Activated naive CD4-positive, alpha-beta T cell treated with anti-CD3 and anti-CD28 coated beads, Interleukin-2, amount 10 ng/mL, durations not matched to agents 7 days and 5 days (primary cell): ENCODE results near the gene DIS3L2.

Source experiments
- CTCF ChIA-PET: fragments of 350-600 bp; sonication (Branson Sonifier 250); formaldehyde crosslinking; loops from one replicate; lab custom pipeline; 2021; ENCODE audit warnings: antibody characterized with exemption; lab: Charles Lee
- DNase-seq: peaks from one replicate; pipeline ENCODE4 v3.0.0-alpha.2; 2020
- H3K27ac Mint-ChIP-seq: one replicate; pipeline ENCODE4 v1.8.0; 2021; ENCODE audit warnings: mild to moderate bottlenecking, moderate library complexity, mixed read lengths
- H3K27me3 Mint-ChIP-seq: one replicate; pipeline ENCODE4 v1.8.0; 2021; ENCODE audit warnings: mild to moderate bottlenecking, mixed read lengths
- H3K36me3 Mint-ChIP-seq: one replicate; pipeline ENCODE4 v1.8.0; 2021; ENCODE audit warnings: mixed read lengths
- H3K4me1 Mint-ChIP-seq: one replicate; pipeline ENCODE4 v1.8.0; 2021; ENCODE audit warnings: mixed read lengths
- H3K4me3 Mint-ChIP-seq: one replicate; pipeline ENCODE4 v1.8.0; 2021; ENCODE audit warnings: mild to moderate bottlenecking, moderate library complexity, mixed read lengths
- H3K9me3 Mint-ChIP-seq: one replicate; pipeline ENCODE4 v1.8.0; 2021; ENCODE audit warnings: mixed read lengths

Gene DIS3L2

DNA sequence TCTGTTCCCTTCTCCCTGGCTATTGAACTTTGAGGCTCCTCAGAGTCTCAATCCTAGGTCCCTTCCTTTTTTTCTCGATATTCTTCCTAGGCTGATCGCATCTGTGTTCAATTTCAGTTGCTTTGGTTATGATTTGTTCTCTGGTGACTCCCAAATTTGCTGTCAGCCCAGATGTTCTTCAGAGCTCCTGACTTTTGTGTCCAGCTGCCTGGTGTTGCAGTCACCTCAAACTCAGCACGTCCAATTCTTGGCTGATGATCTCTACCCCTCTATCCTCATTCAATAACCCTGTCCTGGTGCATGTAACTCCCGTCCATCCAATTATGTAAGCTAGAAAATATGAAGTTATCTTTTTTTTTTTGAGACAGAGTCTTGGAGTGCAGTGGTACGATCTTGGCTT lies 31.4 kb downstream of the DIS3L2 start:
- H3K27me3 Mint-ChIP-seq = no peaks in the 10 kb centered on the region
- H3K9me3 Mint-ChIP-seq = no peaks in the 10 kb centered on the region
- no peaks in the 10 kb centered on the region for H3K4me1 Mint-ChIP-seq
- no peak for DNase-seq
- no peak overlapping the region for H3K27ac Mint-ChIP-seq
- CTCF ChIA-PET = no interaction called here
- H3K36me3 Mint-ChIP-seq = peaks cover 1% of the 10 kb centered on the region
- no peak overlapping the region for H3K4me3 Mint-ChIP-seq

DNA sequence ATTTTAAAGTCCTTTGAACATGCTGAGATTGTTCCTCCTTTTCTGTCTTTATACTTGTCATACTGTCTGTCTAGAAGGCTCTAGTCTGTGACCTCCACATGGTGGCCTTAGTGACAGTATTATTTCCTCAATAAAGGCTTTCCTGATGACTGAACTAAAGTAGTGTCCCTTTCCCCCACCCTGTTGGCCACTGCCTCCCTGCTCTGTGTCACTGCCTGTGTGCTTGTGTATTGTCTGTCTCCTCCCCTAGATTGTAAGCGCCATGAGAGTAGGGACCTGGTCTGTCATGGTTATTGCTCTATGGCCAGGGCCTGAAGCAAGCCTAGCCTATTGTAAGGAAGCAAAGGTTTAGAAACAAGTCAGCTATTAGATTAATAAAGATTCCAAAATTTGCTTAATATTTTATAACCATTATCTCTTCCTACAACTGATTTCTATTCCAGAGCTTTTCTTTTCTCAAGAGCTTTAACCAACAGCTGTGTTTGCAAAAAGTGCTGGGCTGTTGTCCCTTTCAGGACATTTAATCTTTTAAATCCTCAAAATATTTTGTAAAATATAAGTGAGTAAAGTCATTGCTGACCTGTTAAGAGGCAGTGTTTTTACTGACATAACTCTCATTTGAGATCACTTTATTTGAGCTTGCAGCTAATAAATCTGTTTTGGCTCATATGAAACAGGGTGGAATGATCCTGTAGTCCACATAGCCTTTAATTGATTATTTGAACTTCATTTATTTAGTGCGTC lies 35.5 kb downstream of the DIS3L2 start:
- no peak overlapping the region for H3K27ac Mint-ChIP-seq
- H3K27me3 Mint-ChIP-seq = no peaks in the 10 kb centered on the region
- no peaks in the 10 kb centered on the region for H3K4me1 Mint-ChIP-seq
- H3K4me3 Mint-ChIP-seq = no peak overlapping the region
- CTCF ChIA-PET = no interaction called here
- H3K36me3 Mint-ChIP-seq = peaks cover 1% of the 10 kb centered on the region
- DNase-seq = no peak
- H3K9me3 Mint-ChIP-seq = no peaks in the 10 kb centered on the region

DNA sequence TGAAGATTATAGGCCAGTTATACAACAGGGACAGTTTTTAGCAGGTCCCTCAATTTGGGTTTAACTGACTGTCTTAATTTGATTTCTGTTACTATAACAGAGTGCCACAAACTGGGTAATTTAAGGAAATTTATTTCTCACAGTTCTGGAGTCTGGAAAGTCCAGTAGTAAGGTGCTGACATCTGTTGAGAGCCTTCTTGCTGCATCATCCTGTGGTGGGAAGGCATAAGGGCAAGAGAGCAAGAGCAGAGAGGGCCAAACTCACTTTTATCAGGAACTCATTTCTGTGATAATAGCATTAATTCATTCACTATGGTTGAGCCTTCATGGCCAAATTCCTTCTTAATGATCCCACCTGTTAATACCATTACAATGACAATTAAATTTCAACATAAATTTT lies 36.5 kb downstream of the DIS3L2 start:
- H3K27me3 Mint-ChIP-seq = no peaks in the 10 kb centered on the region

DNA sequence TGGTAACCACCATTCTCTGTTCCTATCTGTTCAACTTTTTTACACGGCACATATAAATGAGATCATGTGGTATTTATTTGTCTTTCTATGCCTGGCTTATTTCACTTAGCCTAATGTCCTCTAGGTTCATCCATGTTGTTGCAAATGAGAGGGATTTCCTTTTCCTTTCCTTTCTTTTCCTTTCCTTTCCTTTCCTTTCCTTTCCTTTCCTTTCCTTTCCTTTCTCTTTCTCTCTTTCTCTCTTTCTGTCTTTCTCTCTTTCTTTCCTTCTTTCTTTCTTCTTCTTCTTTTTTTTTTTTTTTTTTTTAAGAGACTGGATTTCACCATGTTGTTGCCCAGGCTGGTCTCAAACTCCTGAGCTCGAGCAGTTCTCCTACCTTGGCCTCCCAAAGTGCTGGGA lies 38.9 kb downstream of the DIS3L2 start:
- no peaks in the 10 kb centered on the region for H3K36me3 Mint-ChIP-seq
- CTCF ChIA-PET = no interaction called here
- DNase-seq = no peak
- no peaks in the 10 kb centered on the region for H3K9me3 Mint-ChIP-seq
- no peaks in the 10 kb centered on the region for H3K4me1 Mint-ChIP-seq
- no peak overlapping the region for H3K4me3 Mint-ChIP-seq
- no peak overlapping the region for H3K27ac Mint-ChIP-seq
- no peaks in the 10 kb centered on the region for H3K27me3 Mint-ChIP-seq

More for the DNA sequence above, 36.5 kb downstream of the DIS3L2 start:
- no peak overlapping the region for H3K27ac Mint-ChIP-seq
- CTCF ChIA-PET = no interaction called here
- no peak for DNase-seq
- H3K4me1 Mint-ChIP-seq = no peaks in the 10 kb centered on the region
- no peak overlapping the region for H3K4me3 Mint-ChIP-seq
- H3K9me3 Mint-ChIP-seq = no peaks in the 10 kb centered on the region
- H3K36me3 Mint-ChIP-seq = peaks cover 1% of the 10 kb centered on the region

DNA sequence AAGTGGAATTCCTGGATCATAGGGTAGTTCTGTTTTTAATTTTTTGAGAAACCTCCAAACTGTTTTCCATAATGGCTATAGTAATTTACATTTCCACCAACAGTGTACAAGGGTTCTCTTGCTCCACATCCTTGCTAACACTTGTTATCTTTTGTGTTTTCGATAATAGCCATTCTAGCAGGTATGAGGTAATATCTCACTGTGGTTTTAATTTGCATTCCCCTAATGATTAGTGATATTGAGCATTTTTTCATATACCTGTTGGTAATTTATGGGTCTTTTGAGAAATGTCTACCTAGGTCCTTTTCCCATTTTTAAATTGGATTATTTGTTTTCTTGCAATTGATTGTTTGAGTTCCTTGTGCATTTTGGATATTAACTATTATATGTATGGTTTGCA lies 39.6 kb downstream of the DIS3L2 start:
- Mint-ChIP-seq H3K4me1 (no peaks in the 10 kb centered on the region), H3K27me3 (no peaks in the 10 kb centered on the region), H3K4me3 (no peak overlapping the region), H3K9me3 (no peaks in the 10 kb centered on the region), H3K27ac (no peak overlapping the region), H3K36me3 (no peaks in the 10 kb centered on the region)
- DNase-seq = no peak
- CTCF ChIA-PET = no interaction called here

DNA sequence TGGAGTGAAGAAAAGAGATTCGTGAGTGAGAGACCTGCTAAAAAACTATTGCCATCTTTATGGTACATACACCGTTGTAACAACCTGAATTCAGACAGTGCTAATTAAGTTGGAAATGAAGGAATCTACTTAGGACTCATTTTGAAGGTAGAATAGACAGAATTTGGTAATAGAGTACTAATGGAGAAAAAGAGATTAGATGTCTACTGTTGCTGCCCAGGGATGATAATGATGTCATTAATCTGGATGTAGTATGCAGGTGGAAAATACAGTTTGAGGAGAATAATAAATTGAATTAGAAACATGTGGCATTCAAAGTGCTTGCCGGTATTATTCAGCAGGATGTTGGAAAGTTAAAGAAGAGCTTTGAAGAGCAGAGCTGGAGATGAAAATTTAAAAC lies 44.7 kb downstream of the DIS3L2 start:
- Mint-ChIP-seq H3K4me1 (no peaks in the 10 kb centered on the region), H3K9me3 (no peaks in the 10 kb centered on the region), H3K27ac (no peak overlapping the region), H3K27me3 (no peaks in the 10 kb centered on the region), H3K4me3 (no peak overlapping the region), H3K36me3 (no peaks in the 10 kb centered on the region)
- no peak for DNase-seq
- CTCF ChIA-PET = no interaction called here

DNA sequence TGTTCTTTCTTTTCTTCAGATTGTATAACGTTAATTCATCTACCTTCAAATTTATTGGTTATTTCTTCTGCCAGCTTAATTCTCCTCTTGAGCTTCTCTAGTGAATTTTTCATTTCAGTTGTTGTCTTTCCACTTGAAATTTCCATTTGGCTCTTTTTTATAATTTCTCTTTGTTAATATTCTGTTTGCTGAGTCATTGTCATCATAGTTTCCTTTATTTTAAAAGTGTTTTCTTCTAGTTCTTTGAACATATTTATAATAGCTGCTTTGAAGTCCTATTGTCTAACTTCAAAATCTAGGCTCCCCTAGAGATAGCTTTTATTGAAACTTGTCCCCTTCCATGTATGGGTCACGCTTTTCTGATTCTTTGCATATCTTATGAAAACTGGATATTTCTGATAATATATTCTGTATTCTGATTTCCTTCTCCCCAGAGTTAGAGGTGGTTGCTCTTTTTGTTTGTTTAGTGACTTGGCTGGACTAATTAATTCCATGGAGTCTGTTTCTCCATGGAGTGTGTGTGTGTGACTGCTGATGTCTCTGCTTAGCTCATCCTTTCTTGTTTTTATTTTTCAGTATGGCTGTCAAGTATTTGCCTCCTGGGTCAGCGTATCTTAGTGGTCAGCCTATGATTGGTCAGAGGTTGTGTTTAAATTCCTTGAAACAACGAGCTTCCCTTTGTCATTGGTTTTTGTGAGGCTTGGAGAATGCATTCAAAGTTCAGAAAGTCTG lies 47.6 kb downstream of the DIS3L2 start:
- no peak for DNase-seq
- Mint-ChIP-seq H3K27ac (no peak overlapping the region), H3K9me3 (no peaks in the 10 kb centered on the region), H3K4me3 (no peak overlapping the region), H3K27me3 (no peaks in the 10 kb centered on the region), H3K4me1 (no peaks in the 10 kb centered on the region), H3K36me3 (no peaks in the 10 kb centered on the region)
- CTCF ChIA-PET = no interaction called here

DNA sequence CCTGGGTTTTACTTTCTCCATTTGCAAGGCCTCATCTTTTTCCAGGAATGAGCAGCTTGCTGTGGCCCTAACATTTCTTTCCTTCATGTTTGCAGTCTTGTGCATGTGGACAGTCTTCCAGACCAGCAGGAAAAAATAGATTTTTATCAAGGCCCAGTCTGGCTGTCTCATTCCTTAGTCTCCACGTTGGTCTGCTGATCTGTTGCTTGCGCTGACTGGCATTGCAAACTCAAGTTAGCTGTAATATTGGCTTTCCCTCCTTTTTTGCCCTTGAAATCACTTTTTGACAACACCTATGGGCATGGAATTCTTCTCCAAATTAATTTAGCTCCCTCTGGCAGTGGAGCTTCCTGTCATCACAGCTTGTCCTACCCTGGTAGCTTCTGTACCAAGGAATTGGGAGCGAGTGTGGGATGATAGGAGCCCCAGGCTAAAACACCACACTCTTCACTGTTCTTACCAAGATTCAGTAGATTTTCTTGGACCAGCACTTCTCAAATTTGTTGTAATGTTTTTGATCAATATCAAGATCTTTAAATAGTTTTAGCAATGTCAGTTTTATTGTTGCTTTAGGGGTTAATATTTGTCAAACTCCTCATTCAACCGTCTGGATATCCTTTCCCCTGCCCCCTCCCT lies 48.2 kb downstream of the DIS3L2 start:
- no peak overlapping the region for H3K27ac Mint-ChIP-seq
- H3K36me3 Mint-ChIP-seq = peaks cover 2% of the 10 kb centered on the region
- no peaks in the 10 kb centered on the region for H3K27me3 Mint-ChIP-seq
- H3K9me3 Mint-ChIP-seq = no peaks in the 10 kb centered on the region
- H3K4me1 Mint-ChIP-seq = no peaks in the 10 kb centered on the region
- CTCF ChIA-PET = no interaction called here
- no peak for DNase-seq
- H3K4me3 Mint-ChIP-seq = no peak overlapping the region

DNA sequence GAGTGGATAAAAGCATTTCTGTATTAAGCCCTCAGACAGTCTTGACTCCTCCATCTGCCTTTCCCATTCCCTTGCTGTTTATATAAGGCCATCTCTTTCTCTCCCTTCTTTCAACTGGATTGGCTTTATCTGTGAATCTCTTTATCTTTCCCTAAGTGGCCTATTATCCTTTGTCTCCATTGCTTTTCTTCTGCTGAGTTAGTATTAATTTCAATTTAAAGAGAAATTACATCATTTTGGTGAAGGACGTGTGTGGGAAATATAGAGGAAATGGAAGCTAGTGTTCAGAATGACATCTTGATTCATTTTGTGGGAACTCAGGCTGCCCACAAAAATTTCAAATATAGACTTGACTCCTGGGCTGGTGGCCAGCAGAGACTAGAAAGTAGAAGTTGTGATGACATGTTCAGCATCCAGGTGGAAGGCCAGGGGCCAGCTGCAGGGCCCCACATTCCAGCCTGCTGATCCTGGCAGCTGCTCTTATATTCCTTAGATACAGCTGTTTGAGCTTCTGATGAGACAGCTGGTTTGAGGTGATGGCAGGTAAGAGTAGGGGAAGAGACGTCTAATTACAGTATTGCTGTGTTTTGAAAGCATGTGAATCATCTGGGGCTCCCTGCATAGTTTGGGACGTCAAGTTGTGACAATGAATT lies 52.3 kb downstream of the DIS3L2 start:
- DNase-seq = no peak
- Mint-ChIP-seq H3K4me3 (no peak overlapping the region), H3K4me1 (peaks cover 12% of the 10 kb centered on the region), H3K9me3 (no peaks in the 10 kb centered on the region), H3K27ac (no peak overlapping the region), H3K36me3 (peaks cover 20% of the 10 kb centered on the region), H3K27me3 (no peaks in the 10 kb centered on the region)
- CTCF ChIA-PET = interaction anchor here (1.2 kb wide), 1 partner anchor 13 kb away, joined by 3 read pairs; no protein-coding TSS in a partner anchor

DNA sequence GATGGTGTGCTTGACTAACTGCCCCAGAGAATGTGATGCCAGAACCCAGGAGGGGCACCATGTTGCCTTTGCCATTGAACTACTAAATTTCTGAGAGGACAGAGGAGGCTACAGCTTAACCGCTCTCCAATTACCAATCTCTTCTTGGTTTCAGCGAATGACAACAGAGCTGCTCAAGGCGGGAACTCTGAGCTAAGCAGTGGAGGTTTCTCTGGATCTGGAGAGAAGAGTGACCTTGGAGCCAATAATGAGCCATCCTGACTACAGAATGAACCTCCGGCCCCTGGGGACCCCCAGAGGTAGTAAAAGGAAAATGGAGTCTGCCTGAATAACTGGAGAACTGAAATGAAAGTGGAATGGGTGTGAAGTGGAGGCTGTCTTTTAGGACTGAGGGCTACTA lies 53.2 kb downstream of the DIS3L2 start:
- Mint-ChIP-seq H3K4me1 (peaks cover 12% of the 10 kb centered on the region), H3K27me3 (no peaks in the 10 kb centered on the region), H3K4me3 (no peak overlapping the region), H3K36me3 (peaks cover 20% of the 10 kb centered on the region), H3K9me3 (no peaks in the 10 kb centered on the region), H3K27ac (no peak overlapping the region)
- no peak for DNase-seq
- CTCF ChIA-PET = interaction anchor here (1.2 kb wide), 1 partner anchor 12 kb away, joined by 3 read pairs; no protein-coding TSS in a partner anchor

DNA sequence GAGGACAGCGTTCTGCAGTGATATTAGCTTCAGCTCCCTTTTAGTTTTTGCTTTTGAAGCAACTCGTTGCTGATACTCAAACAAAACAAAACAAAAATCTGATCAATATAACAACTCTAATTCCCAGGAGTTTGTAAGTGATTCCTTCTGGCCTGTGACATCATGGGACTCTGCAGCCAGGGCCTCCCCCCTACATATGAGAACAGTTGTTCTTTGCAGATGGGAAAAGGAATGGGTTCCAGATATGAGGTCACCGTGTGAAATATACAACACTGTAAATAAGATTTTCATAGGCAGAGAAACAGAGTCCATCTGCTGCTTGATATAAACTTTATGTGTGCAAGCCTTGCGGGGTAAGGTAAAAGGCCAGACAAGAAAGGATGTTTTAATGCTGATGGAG lies 56.7 kb downstream of the DIS3L2 start:
- DNase-seq = no peak
- peaks cover 26% of the 10 kb centered on the region for H3K36me3 Mint-ChIP-seq
- H3K27ac Mint-ChIP-seq = no peak overlapping the region
- H3K4me1 Mint-ChIP-seq = peaks cover 12% of the 10 kb centered on the region
- no peaks in the 10 kb centered on the region for H3K9me3 Mint-ChIP-seq
- no peak overlapping the region for H3K4me3 Mint-ChIP-seq
- CTCF ChIA-PET = interaction anchor here (1.4 kb wide), 1 partner anchor 90 kb away, joined by 3 read pairs; no protein-coding TSS in a partner anchor
- H3K27me3 Mint-ChIP-seq = no peaks in the 10 kb centered on the region

DNA sequence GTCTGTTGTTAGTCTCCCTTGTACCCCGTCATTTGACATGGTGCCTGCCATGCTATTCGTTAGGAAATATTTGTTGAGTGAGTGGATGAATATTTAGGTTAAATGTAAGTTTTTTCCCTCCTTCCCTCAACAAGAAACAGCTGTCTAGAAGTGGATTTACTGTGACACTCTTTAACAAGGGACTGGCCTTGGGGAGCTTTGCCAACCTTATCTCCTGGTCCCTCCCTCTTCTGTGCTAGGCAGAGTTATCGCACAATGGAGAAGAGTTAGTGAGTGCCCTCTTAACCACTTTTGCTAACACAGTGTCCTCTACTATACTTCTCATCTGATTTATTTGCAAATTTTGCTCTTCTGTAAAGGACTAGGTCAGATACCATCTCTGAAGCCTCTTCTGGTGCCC lies 61.2 kb downstream of the DIS3L2 start:
- H3K36me3 Mint-ChIP-seq = peaks cover 25% of the 10 kb centered on the region
- H3K27me3 Mint-ChIP-seq = no peaks in the 10 kb centered on the region
- H3K9me3 Mint-ChIP-seq = no peaks in the 10 kb centered on the region
- CTCF ChIA-PET = no interaction called here
- H3K27ac Mint-ChIP-seq = no peak overlapping the region
- DNase-seq = no peak
- H3K4me1 Mint-ChIP-seq = peaks cover 15% of the 10 kb centered on the region
- H3K4me3 Mint-ChIP-seq = no peak overlapping the region

DNA sequence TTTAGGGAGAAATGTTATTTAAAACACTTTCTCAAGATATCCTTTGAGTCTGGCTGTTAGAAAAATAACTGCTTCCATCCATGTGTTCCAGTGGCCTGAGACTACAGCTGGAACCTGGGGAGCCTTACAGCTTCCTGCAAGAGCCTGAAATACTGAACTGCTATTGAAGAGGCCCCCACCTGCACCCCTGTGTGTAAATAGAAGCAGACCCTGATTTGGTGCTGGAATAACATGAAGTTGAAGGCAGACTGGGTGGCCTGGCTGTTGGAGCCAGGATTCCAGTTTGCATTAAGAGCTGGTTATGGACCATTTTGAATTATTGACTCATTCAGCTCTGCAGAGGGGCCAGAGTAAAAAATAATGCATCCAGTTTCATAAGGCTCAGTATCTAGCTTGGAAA lies 61.9 kb downstream of the DIS3L2 start:
- CTCF ChIA-PET = no interaction called here
- DNase-seq = no peak
- H3K27ac Mint-ChIP-seq = no peak overlapping the region
- peaks cover 17% of the 10 kb centered on the region for H3K4me1 Mint-ChIP-seq
- no peaks in the 10 kb centered on the region for H3K27me3 Mint-ChIP-seq
- H3K9me3 Mint-ChIP-seq = no peaks in the 10 kb centered on the region
- H3K4me3 Mint-ChIP-seq = no peak overlapping the region
- peaks cover 27% of the 10 kb centered on the region for H3K36me3 Mint-ChIP-seq

DNA sequence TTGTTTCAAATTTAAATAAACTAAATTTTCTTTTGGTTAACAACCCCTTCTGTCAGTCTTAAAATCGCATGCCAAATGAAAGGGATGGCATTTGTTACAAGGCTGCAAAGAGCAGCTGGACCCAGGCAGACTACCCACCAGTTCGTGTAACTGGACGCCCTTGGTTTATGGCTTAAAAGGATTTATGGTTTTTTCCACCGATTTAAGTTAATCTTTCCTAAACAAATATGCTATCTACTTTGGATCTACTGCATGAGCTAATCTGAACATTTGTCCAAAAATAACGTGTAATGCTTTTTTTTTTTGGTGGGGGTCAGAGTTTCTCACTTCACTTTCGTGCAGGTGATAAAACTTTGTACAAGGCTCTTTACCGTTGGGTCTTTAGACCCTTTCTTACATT lies 62.9 kb downstream of the DIS3L2 start:
- Mint-ChIP-seq H3K27ac (no peak overlapping the region), H3K4me1 (peaks cover 17% of the 10 kb centered on the region)
- CTCF ChIA-PET = no interaction called here

More for the DNA sequence above, 62.9 kb downstream of the DIS3L2 start:
- no peak for DNase-seq
- Mint-ChIP-seq H3K36me3 (peaks cover 30% of the 10 kb centered on the region), H3K4me3 (no peak overlapping the region), H3K9me3 (no peaks in the 10 kb centered on the region), H3K27me3 (no peaks in the 10 kb centered on the region)
